ENCODE results near the gene SLFN14.
A peak's percentile ranks its signal among the peaks of the same experiment; 100 is the strongest.

The SLFN14 gene

GRCh38 chr17:35560703-35561102, at the start of gene SLFN14:
SLFN14 (minus strand) TSS chr17:35560819; CDS start chr17:35558062, 2,757 bp downstream.
- no peaks in the 10 kb centered on the region for H4K20me1 ChIP-seq

GRCh38 chr17:35609831-35610230, 49.2 kb upstream of the SLFN14 start:
- Histone ChIP-seq H3K9me3 (replicated peaks in 1 of 11) (no peaks in the 10 kb centered on the region), H4K20me1 (peaks cover 0 to 40% (median 21%) of the 10 kb centered on the region in 11 experiments; a peak in 15 of 22 replicates), H3K4me3 (no peak overlapping the region), H3K27ac (no peak overlapping the region), H3K36me3 (peaks cover 76 to 99% (median 88%) of the 10 kb centered on the region in 11 experiments), H3K4me1 (no peaks in the 10 kb centered on the region), H3K27me3 (no peaks in the 10 kb centered on the region), H3K4me2 (no peak overlapping the region), H3K9ac (no peak overlapping the region)
- no peak for TF ChIP-seq Cebpa-rat (IDR thresholded peaks at IDR 0.05)

More at GRCh38 chr17:35560703-35561102, at the start of gene SLFN14:
- H3K9me3 ChIP-seq (replicated peaks in 1 of 11) = no peaks in the 10 kb centered on the region
- no peak within 1 kb of the TSS for H3K9ac ChIP-seq
- H3K4me1 ChIP-seq = peaks cover 3 to 35% (median 11%) of the 10 kb centered on the region in 10 experiments; a peak in 18 of 20 replicates
- H3K27me3 ChIP-seq = no peaks in the 10 kb centered on the region
- no peaks in the 10 kb centered on the region for H3K36me3 ChIP-seq
- TF ChIP-seq Cebpa-rat (IDR thresholded peaks at IDR 0.05) = no peak
- H3K27ac ChIP-seq = no peak within 1 kb of the TSS
- peak within 1 kb of the TSS in 6 of 11 experiments; percentile 3 to 34 (median 25); a peak in 7 of 22 replicates for H3K4me2 ChIP-seq
- H3K4me3 ChIP-seq = no peak within 1 kb of the TSS

- Histone ChIP-seq H3K9me3 (replicated peaks in 1 of 11) (no peaks in the 10 kb centered on the region), H3K27me3 (no peaks in the 10 kb centered on the region), H3K4me2 (no peak overlapping the region), H3K4me1 (no peaks in the 10 kb centered on the region; a peak in 1 of 20 replicates), H4K20me1 (peaks cover 0 to 32% (median 6%) of the 10 kb centered on the region in 11 experiments; a peak in 10 of 22 replicates), H3K36me3 (peaks cover 88 to 100% (median 97%) of the 10 kb centered on the region in 11 experiments), H3K9ac (no peak overlapping the region), H3K27ac (no peak overlapping the region), H3K4me3 (no peak overlapping the region)
- TF ChIP-seq Cebpa-rat (IDR thresholded peaks at IDR 0.05) = no peak
Measured at GRCh38 chr17:35607239-35607847, 46.7 kb upstream of the SLFN14 start.

GRCh38 chr17:35605678-35606077, 45.1 kb upstream of the SLFN14 start:
- Histone ChIP-seq H3K4me2 (no peak overlapping the region), H3K4me1 (no peaks in the 10 kb centered on the region; a peak in 1 of 20 replicates), H3K9ac (no peak overlapping the region), H3K27me3 (no peaks in the 10 kb centered on the region), H3K9me3 (replicated peaks in 1 of 11) (no peaks in the 10 kb centered on the region), H3K4me3 (no peak overlapping the region), H4K20me1 (peaks cover 0 to 39% (median 8%) of the 10 kb centered on the region in 11 experiments; a peak in 9 of 22 replicates), H3K36me3 (peaks cover 96 to 100% (median 99%) of the 10 kb centered on the region in 11 experiments), H3K27ac (no peak overlapping the region)
- TF ChIP-seq Cebpa-rat (IDR thresholded peaks at IDR 0.05) = no peak

DNA sequence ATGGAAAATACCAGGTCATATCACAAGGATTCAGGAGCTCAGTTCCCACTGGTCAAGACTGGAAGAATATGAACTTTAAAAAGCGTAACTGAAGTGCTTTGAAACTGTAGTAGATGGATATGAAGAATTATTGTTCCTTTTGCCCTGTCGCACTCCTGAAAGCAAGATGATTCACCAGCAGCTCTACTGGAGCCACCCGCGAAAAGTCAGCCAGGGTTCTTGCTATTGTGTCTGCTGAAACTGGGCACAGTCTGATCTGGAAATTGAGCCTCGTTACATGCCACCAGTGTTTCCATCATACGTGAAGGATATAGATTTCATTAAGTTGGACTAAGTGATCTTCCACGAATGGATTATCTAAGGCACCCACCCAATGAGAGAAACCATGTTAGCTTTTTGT, 43.1 kb upstream of the SLFN14 start:
- Histone ChIP-seq H4K20me1 (peaks cover 0 to 47% (median 12%) of the 10 kb centered on the region in 11 experiments; a peak in 9 of 22 replicates), H3K4me1 (no peaks in the 10 kb centered on the region; a peak in 1 of 20 replicates), H3K4me2 (no peak overlapping the region), H3K4me3 (no peak overlapping the region), H3K27me3 (no peaks in the 10 kb centered on the region), H3K27ac (no peak overlapping the region), H3K36me3 (peaks cover 94 to 100% (median 99%) of the 10 kb centered on the region in 11 experiments), H3K9me3 (replicated peaks in 1 of 11) (no peaks in the 10 kb centered on the region), H3K9ac (no peak overlapping the region)
- no peak for TF ChIP-seq Cebpa-rat (IDR thresholded peaks at IDR 0.05)

DNA sequence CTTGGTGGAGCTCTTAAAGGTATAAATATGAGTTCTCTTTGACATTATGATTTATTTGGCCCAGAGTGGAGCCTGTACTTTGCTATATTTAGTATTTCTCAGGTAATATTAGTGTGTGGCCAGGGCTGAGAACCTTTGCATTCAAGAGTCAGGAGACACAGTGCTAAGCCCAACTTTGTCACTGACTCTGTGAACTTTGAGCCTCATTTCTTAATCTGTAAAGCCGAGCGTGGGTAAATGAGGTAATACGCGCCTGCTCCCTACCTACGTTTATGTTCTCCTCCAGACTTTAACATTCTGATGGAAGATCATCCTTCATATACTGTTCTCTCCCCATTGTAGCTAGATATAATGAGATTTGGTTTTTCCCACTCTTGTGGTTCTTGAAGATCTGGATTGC, 37.0 kb upstream of the SLFN14 start:
- Histone ChIP-seq H4K20me1 (peaks cover 20 to 94% (median 41%) of the 10 kb centered on the region in 11 experiments; a peak in 19 of 22 replicates), H3K27ac (no peak overlapping the region), H3K4me1 (no peaks in the 10 kb centered on the region), H3K27me3 (no peaks in the 10 kb centered on the region), H3K4me3 (no peak overlapping the region), H3K4me2 (no peak overlapping the region), H3K36me3 (peaks cover 88 to 100% (median 95%) of the 10 kb centered on the region in 11 experiments), H3K9ac (no peak overlapping the region), H3K9me3 (replicated peaks in 1 of 11) (no peaks in the 10 kb centered on the region)
- no peak for TF ChIP-seq Cebpa-rat (IDR thresholded peaks at IDR 0.05)

GRCh38 chr17:35596530-35597233, 36.1 kb upstream of the SLFN14 start:
- H3K4me3 ChIP-seq = no peak overlapping the region
- no peak for TF ChIP-seq Cebpa-rat (IDR thresholded peaks at IDR 0.05)
- H3K4me2 ChIP-seq = no peak overlapping the region
- no peaks in the 10 kb centered on the region for H3K27me3 ChIP-seq
- no peak overlapping the region for H3K9ac ChIP-seq
- no peaks in the 10 kb centered on the region for H3K9me3 ChIP-seq (replicated peaks in 1 of 11)
- H3K36me3 ChIP-seq = peaks cover 81 to 99% (median 91%) of the 10 kb centered on the region in 11 experiments
- no peaks in the 10 kb centered on the region for H3K4me1 ChIP-seq
- H4K20me1 ChIP-seq = peaks cover 26 to 95% (median 50%) of the 10 kb centered on the region in 11 experiments; a peak in 19 of 22 replicates
- H3K27ac ChIP-seq = no peak overlapping the region

GRCh38 chr17:35596072-35596471, 35.5 kb upstream of the SLFN14 start:
- no peak overlapping the region for H3K27ac ChIP-seq
- H3K4me2 ChIP-seq = no peak overlapping the region
- peaks cover 78 to 99% (median 86%) of the 10 kb centered on the region in 11 experiments for H3K36me3 ChIP-seq

More at GRCh38 chr17:35596072-35596471, 35.5 kb upstream of the SLFN14 start:
- Histone ChIP-seq H3K4me3 (no peak overlapping the region), H3K9me3 (replicated peaks in 1 of 11) (no peaks in the 10 kb centered on the region), H3K4me1 (peaks cover 0 to 2% (median 0%) of the 10 kb centered on the region in 10 experiments; a peak in 1 of 20 replicates), H3K27me3 (no peaks in the 10 kb centered on the region), H4K20me1 (peaks cover 23 to 95% (median 55%) of the 10 kb centered on the region in 11 experiments; a peak in 19 of 22 replicates), H3K9ac (no peak overlapping the region)
- no peak for TF ChIP-seq Cebpa-rat (IDR thresholded peaks at IDR 0.05)

Measured in BLaER1 treated with 17β-estradiol and CSF1 and Interleukin-3, amounts not matched to agents 10 nM and 100 nM (cell line).